Trophoblast cell (in vitro differentiated cells and primary cell): ENCODE results near the gene C16orf89.
A peak's percentile ranks its signal among the peaks of the same experiment; 100 is the strongest.

Source experiments
- DNase-seq, 2 donors: peaks; one replicate each; pipeline ENCODE4 v3.0.0-alpha.2; 2016
- H2AFZ ChIP-seq: 2 replicates; pipeline ENCODE4 v1.6.1; 2013; ENCODE audit warnings: low read length, moderate library complexity, mild to moderate bottlenecking; ENCODE audit not compliant: insufficient read depth, poor library complexity
- H2AK5ac ChIP-seq: 2 replicates; pipeline ENCODE4 v1.6.1; 2013; ENCODE audit warnings: mild to moderate bottlenecking, low read length
- H2BK120ac ChIP-seq: 2 replicates; pipeline ENCODE4 v1.6.1; 2013; ENCODE audit warnings: low read length, mild to moderate bottlenecking, moderate library complexity; ENCODE audit not compliant: insufficient read depth, poor library complexity
- H2BK12ac ChIP-seq: 2 replicates; pipeline ENCODE4 v1.6.1; 2013; ENCODE audit warnings: mild to moderate bottlenecking, low read length, moderate library complexity
- H2BK5ac ChIP-seq: 2 replicates; pipeline ENCODE4 v1.6.1; 2013; ENCODE audit warnings: low read length, low read depth, moderate library complexity, mild to moderate bottlenecking; ENCODE audit not compliant: poor library complexity
- H3K14ac ChIP-seq: 2 replicates; pipeline ENCODE4 v1.6.1; 2013; ENCODE audit warnings: mild to moderate bottlenecking, low read length
- H3K18ac ChIP-seq: 2 replicates; pipeline ENCODE4 v1.6.1; 2013; ENCODE audit warnings: mild to moderate bottlenecking, low read length
- H3K23ac ChIP-seq: 2 replicates; pipeline ENCODE4 v1.6.1; 2013; ENCODE audit warnings: low read length
- H3K27ac ChIP-seq: 2 replicates; pipeline ENCODE4 v1.5.1; 2013; ENCODE audit warnings: low read depth, mild to moderate bottlenecking, inconsistent platforms, low read length, moderate library complexity
- H3K27me3 ChIP-seq: 2 replicates; pipeline ENCODE4 v1.6.1; 2013; ENCODE audit warnings: inconsistent platforms, mild to moderate bottlenecking, low read length, moderate library complexity; ENCODE audit not compliant: insufficient read depth
- H3K36me3 ChIP-seq, 2 experiments: 1 replicate in 1 of 2; 2 replicates in 1 of 2; pipeline ENCODE4 v1.6.1; 2013; ENCODE audit warnings: low read length in 2 of 2, mild to moderate bottlenecking in 2 of 2, moderate library complexity in 1 of 2; ENCODE audit not compliant: insufficient read depth in 2 of 2, control insufficient read depth in 1 of 2
- H3K4ac ChIP-seq: 2 replicates; pipeline ENCODE4 v1.6.1; 2013; ENCODE audit warnings: low read depth, mild to moderate bottlenecking, low read length, moderate library complexity
- H3K4me1 ChIP-seq, 2 experiments: 1 replicate in 1 of 2; 2 replicates in 1 of 2; pipeline ENCODE4 v1.6.1; 2013; ENCODE audit warnings: low read length in 2 of 2, mild to moderate bottlenecking in 2 of 2, moderate library complexity in 1 of 2; ENCODE audit not compliant: insufficient read depth in 2 of 2, control insufficient read depth in 1 of 2
- H3K4me2 ChIP-seq: 2 replicates; pipeline ENCODE4 v1.6.1; 2013; ENCODE audit warnings: inconsistent platforms, mild to moderate bottlenecking, low read length, moderate library complexity
- H3K4me3 ChIP-seq: 2 replicates; pipeline ENCODE4 v1.5.1; 2013; ENCODE audit warnings: mild to moderate bottlenecking, low read depth, low read length, inconsistent platforms
- H3K79me1 ChIP-seq: one replicate; pipeline ENCODE4 v1.6.1; 2013; ENCODE audit warnings: low read length
- H3K79me2 ChIP-seq: 2 replicates; pipeline ENCODE4 v1.6.1; 2013; ENCODE audit warnings: low read length, mild to moderate bottlenecking; ENCODE audit not compliant: control insufficient read depth, insufficient read depth, poor library complexity
- H3K9ac ChIP-seq: 2 replicates; pipeline ENCODE4 v1.6.1; 2013; ENCODE audit warnings: mild to moderate bottlenecking, low read length
- H3K9me3 ChIP-seq: 2 replicates; pipeline ENCODE4 v1.6.1; 2013; ENCODE audit warnings: low read depth, mild to moderate bottlenecking, control low read depth, inconsistent platforms, low read length; ENCODE audit not compliant: insufficient read depth
- H4K12ac ChIP-seq: 2 replicates; pipeline ENCODE4 v1.6.1; 2013; ENCODE audit warnings: low read depth, mild to moderate bottlenecking, low read length, moderate library complexity
- H4K8ac ChIP-seq: 2 replicates; pipeline ENCODE4 v1.6.1; 2013; ENCODE audit warnings: low read depth, mild to moderate bottlenecking, low read length, moderate library complexity
- H4K91ac ChIP-seq: one replicate; pipeline ENCODE4 v1.6.1; 2013; ENCODE audit warnings: low read depth, mild to moderate bottlenecking, low read length, moderate library complexity
- WGBS: extraction: QIAGEN DNeasy Blood & Tissue Kit; methylation state at CpG from one replicate; pipeline ENCODE4 v1.1.7; 2013; ENCODE audit warnings: missing lambda C conversion rate; ENCODE audit not compliant: insufficient read length, insufficient coverage; ENCODE audit errors: extremely low coverage; 5-methylcytosine and 5-hydroxymethylcytosine counted together

Gene C16orf89

DNA sequence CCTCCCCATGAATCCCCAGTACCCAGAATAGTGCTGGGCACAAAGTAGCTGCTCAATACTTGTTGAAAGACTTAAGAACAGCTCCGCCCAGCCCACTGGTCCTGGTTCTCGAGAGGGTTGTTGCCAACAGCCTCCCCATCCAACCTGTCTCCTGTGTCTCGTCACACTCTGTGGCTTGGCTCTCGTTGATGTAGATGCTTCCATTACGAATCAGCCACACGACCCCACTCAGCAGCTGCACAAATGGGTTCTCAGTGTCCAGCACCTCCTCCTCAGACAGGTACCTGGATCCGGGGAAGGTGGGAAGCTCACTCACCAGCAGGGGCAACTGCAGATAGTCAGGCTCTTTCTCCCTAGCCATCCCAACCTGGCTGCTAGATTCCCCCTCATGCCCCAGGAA lies 34.2 kb downstream of the C16orf89 start:
- Histone ChIP-seq H4K12ac (no peak overlapping the region), H3K27ac (no peak overlapping the region), H3K36me3 (peaks cover 2 to 6% of the 10 kb centered on the region in 2 experiments), H3K27me3 (no peaks in the 10 kb centered on the region), H3K4me3 (no peak overlapping the region), H2AFZ (no peak overlapping the region), H3K79me1 (peaks cover 5% of the 10 kb centered on the region), H3K14ac (no peak overlapping the region), H3K9me3 (peaks cover 1% of the 10 kb centered on the region), H3K79me2 (peaks cover 7% of the 10 kb centered on the region), H3K18ac (no peak overlapping the region), H3K9ac (peak overlapping the region; percentile 23), H4K91ac (no peak overlapping the region), H4K8ac (no peak overlapping the region), H2BK120ac (no peak overlapping the region), H2BK5ac (no peak overlapping the region), H3K4ac (no peak overlapping the region), H3K4me1 (peaks cover 5 to 7% of the 10 kb centered on the region in 2 experiments), H3K23ac (no peak overlapping the region), H2BK12ac (no peak overlapping the region), H3K4me2 (no peak overlapping the region), H2AK5ac (no peak overlapping the region)
- DNase-seq = no peak
- no CpG with 5 or more reads among the region's 7 CpGs for WGBS

DNA sequence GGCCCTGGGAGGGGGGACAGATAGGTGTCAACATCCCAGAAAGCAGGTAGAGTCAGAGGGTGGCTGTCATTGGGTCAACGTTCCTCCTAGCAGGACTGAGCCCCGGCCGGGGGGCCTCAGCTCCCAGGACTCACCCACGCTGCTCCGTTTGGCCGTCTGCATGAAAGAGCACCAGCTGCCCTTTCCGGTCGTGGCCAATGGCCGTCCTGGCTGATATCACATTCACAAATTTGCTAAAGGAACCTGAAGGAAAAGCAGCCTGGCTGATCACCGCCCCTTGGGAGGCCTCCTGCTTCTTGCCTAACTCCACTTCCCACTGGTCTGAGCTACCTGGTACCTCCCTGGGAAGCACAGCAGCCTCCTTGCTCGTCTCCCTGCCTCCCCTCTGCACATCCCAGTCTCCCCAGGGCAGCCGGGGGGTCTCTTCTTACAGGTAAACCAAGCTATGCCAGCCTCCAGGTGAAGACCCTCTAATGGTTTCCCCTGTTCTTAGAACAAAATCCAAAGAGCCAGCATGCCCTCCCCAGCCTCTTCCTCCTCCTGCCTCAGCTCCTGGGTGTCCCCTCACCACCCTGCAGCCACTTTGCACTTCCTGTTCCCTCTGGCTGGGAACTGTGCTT lies 35.4 kb downstream of the C16orf89 start:
- no peak overlapping the region for H2AK5ac ChIP-seq

DNA sequence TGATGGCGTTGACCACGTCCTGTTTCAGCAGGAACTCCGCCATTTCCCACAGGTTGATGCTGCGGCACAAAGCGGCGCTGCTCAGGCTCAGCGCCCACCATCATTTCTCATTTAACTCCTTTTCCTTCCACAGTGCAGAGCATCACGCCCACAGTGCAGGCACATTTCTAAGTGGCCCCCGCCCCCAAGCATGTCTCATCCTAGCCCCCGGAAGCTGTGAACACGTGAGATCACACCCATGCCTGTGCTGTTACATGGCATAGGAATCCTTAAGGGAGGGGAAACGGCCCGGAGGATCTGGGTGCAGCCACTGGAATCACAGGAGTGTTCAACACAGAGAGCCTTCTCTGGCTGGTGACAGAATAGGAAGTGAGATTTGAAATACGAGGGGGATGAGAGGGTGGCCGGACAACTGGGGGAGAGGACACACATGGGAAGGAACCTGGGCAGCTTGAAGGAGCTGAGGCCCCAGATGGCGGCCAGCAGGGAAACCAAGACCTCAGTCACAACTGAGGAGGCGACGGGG lies 36.7 kb downstream of the C16orf89 start:
- no peak overlapping the region for H4K12ac ChIP-seq
- H3K4me2 ChIP-seq = no peak overlapping the region
- H3K14ac ChIP-seq = no peak overlapping the region
- H3K4ac ChIP-seq = no peak overlapping the region
- peaks cover 5 to 7% of the 10 kb centered on the region in 2 experiments for H3K4me1 ChIP-seq
- H3K23ac ChIP-seq = no peak overlapping the region
- H4K8ac ChIP-seq = no peak overlapping the region
- peaks cover 5% of the 10 kb centered on the region for H3K79me1 ChIP-seq
- peaks cover 1% of the 10 kb centered on the region for H3K9me3 ChIP-seq
- no peak overlapping the region for H2BK12ac ChIP-seq
- H3K4me3 ChIP-seq = no peak overlapping the region
- H3K9ac ChIP-seq = no peak overlapping the region
- no peak overlapping the region for H4K91ac ChIP-seq
- no peak overlapping the region for H3K18ac ChIP-seq
- no peak overlapping the region for H3K27ac ChIP-seq
- no peak overlapping the region for H2BK5ac ChIP-seq
- H3K36me3 ChIP-seq = peaks cover 2 to 6% of the 10 kb centered on the region in 2 experiments
- WGBS = no CpG with 5 or more reads among the region's 18 CpGs
- peaks cover 7% of the 10 kb centered on the region for H3K79me2 ChIP-seq
- no peak overlapping the region for H2BK120ac ChIP-seq
- DNase-seq = no peak
- no peak overlapping the region for H2AFZ ChIP-seq
- no peaks in the 10 kb centered on the region for H3K27me3 ChIP-seq
- no peak overlapping the region for H2AK5ac ChIP-seq

More for the DNA sequence above, 35.4 kb downstream of the C16orf89 start:
- H3K36me3 ChIP-seq = peaks cover 2 to 6% of the 10 kb centered on the region in 2 experiments
- H3K79me1 ChIP-seq = peaks cover 5% of the 10 kb centered on the region
- no peak overlapping the region for H2AFZ ChIP-seq
- peaks cover 7% of the 10 kb centered on the region for H3K79me2 ChIP-seq
- no peak overlapping the region for H3K4me2 ChIP-seq
- H2BK5ac ChIP-seq = no peak overlapping the region
- no peaks in the 10 kb centered on the region for H3K27me3 ChIP-seq
- no peak overlapping the region for H4K91ac ChIP-seq
- H4K8ac ChIP-seq = no peak overlapping the region
- H3K14ac ChIP-seq = no peak overlapping the region
- peaks cover 1% of the 10 kb centered on the region for H3K9me3 ChIP-seq
- H3K9ac ChIP-seq = no peak overlapping the region
- no peak overlapping the region for H3K4ac ChIP-seq
- no peak overlapping the region for H2BK12ac ChIP-seq
- no peak overlapping the region for H3K27ac ChIP-seq
- no peak for DNase-seq
- peaks cover 5 to 7% of the 10 kb centered on the region in 2 experiments for H3K4me1 ChIP-seq
- no peak overlapping the region for H3K4me3 ChIP-seq
- no peak overlapping the region for H3K18ac ChIP-seq
- H3K23ac ChIP-seq = no peak overlapping the region
- no peak overlapping the region for H4K12ac ChIP-seq
- WGBS = no CpG with 5 or more reads among the region's 12 CpGs
- H2BK120ac ChIP-seq = no peak overlapping the region

DNA sequence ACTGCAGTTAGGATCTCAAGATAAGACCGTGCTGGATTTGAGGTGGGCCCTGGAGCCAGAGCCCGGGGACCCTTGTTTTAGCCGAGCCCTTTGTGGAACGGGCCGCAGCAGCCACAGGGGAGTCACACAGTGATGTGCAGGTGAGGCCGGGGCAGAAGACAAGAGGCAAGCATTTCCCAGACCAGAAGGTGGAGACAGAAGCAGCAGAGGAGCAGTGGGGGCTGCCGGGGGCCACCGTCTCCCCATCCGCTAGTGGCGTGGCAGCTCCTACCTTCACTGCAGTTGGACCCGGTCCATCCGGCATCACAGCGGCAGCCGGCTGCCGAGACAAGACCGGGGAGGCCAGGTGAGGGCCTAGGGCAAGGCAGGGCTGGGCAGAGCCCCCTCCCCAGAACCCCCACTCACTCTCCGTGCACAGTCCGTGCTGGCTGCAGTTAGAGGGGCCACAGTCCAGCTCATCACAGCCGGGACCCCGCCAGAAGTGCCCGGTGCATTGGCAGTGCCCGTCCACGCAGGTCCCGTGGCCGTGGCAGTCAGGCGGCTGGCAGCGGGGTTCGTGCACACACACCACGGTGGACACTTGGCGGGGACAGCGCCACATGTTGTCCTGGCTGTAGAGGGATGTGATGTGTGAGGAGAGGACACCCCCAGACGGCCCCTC lies 38.1 kb downstream of the C16orf89 start:
- no peak overlapping the region for H3K27ac ChIP-seq
- H4K12ac ChIP-seq = no peak overlapping the region
- H3K4ac ChIP-seq = no peak overlapping the region
- no peak overlapping the region for H3K23ac ChIP-seq
- peaks cover 2 to 6% of the 10 kb centered on the region in 2 experiments for H3K36me3 ChIP-seq
- no peak overlapping the region for H2BK5ac ChIP-seq
- H3K4me3 ChIP-seq = no peak overlapping the region
- H3K79me1 ChIP-seq = no peaks in the 10 kb centered on the region
- H4K91ac ChIP-seq = no peak overlapping the region
- H3K14ac ChIP-seq = no peak overlapping the region
- no peak overlapping the region for H2BK12ac ChIP-seq
- no peak overlapping the region for H2AFZ ChIP-seq
- no peak overlapping the region for H2AK5ac ChIP-seq
- no peak overlapping the region for H3K18ac ChIP-seq
- H3K9me3 ChIP-seq = peaks cover 1% of the 10 kb centered on the region
- H2BK120ac ChIP-seq = no peak overlapping the region
- no peaks in the 10 kb centered on the region for H3K27me3 ChIP-seq
- no peaks in the 10 kb centered on the region for H3K79me2 ChIP-seq
- peaks cover under 1 to 2% of the 10 kb centered on the region in 2 experiments for H3K4me1 ChIP-seq
- no peak overlapping the region for H3K9ac ChIP-seq
- DNase-seq = no peak
- no CpG with 5 or more reads among the region's 32 CpGs for WGBS
- no peak overlapping the region for H4K8ac ChIP-seq
- H3K4me2 ChIP-seq = no peak overlapping the region
